Naive thymus-derived CD8-positive, alpha-beta T cell (primary cell): ENCODE data around the gene DPF3. TPM values are rescaled to one million over a fixed set of nuclear protein-coding genes. Genes with fewer than 3 reads are reported as not detected.

Experiments
- ATAC-seq, 2 donors: fragments of 150-1000 bp; cut with Tn5 transposase in 1 of 2; sonication (Bioruptor Pico), chemical (Tn5 transposase) in 1 of 2; 1 replicate in 1 of 2; 2 replicates in 1 of 2; pipeline ENCODE4 v1.10.0; 2021; ENCODE audit warnings: mild to moderate bottlenecking in 2 of 2, moderate library complexity in 2 of 2
- POLR2A ChIA-PET: fragments of 350-600 bp; sonication (Branson Sonifier 250); formaldehyde crosslinking; loops from one replicate; lab custom pipeline; 2021; ENCODE audit warnings: antibody characterized with exemption; lab: Charles Lee
- DNase-seq, 10 donors: peaks; one replicate each; pipeline versions ENCODE4 v3.0.0 to v3.0.0-alpha.2; 2020 to 2022
- H3K27ac Mint-ChIP-seq, 10 donors: one replicate each; pipeline ENCODE4 v1.8.0; 2020 to 2022; ENCODE audit warnings: mild to moderate bottlenecking in 10 of 10, mixed read lengths in 10 of 10, moderate library complexity in 4 of 10, inconsistent platforms in 1 of 10
- H3K27me3 Mint-ChIP-seq, 5 donors: one replicate each; pipeline ENCODE4 v1.8.0; 2021 to 2022; ENCODE audit warnings: mixed read lengths in 5 of 5
- H3K36me3 Mint-ChIP-seq, 3 donors: one replicate each; pipeline ENCODE4 v1.8.0; 2020 to 2022; ENCODE audit warnings: mixed read lengths in 3 of 3, mild to moderate bottlenecking in 2 of 3, inconsistent platforms in 1 of 3
- H3K4me1 Mint-ChIP-seq, 4 donors: one replicate each; pipeline ENCODE4 v1.8.0; 2021 to 2022; ENCODE audit warnings: mixed read lengths in 4 of 4
- H3K4me3 Mint-ChIP-seq, 10 donors: one replicate each; pipeline ENCODE4 v1.8.0; 2020 to 2022; ENCODE audit warnings: mild to moderate bottlenecking in 10 of 10, mixed read lengths in 10 of 10, moderate library complexity in 6 of 10, inconsistent platforms in 1 of 10
- H3K9me3 Mint-ChIP-seq, 9 donors: one replicate each; pipeline ENCODE4 v1.8.0; 2020 to 2022; ENCODE audit warnings: mixed read lengths in 9 of 9, mild to moderate bottlenecking in 3 of 9, inconsistent platforms in 1 of 9, moderate library complexity in 1 of 9
- polyA plus RNA-seq, 3 donors: library from polyadenylated mRNA; unstranded; fragments of 300-500 nt; fragmentation: Illumina TruSeq; gene quantifications; one replicate each; pipeline ENCODE4 v1.2.3, GENCODE V29; 2021
- total RNA-seq, 8 experiments: library from RNA in 2 of 8; stranded (reverse) in 2 of 8; gene quantifications; one replicate each; pipeline ENCODE4 v1.2.3 and lab custom pipeline; 2021 to 2026

DPF3 gene
- total and polyA plus RNA-seq, 5 experiments from 2014 or later: 0.35 to 0.58 (median 0.52) TPM

DNA sequence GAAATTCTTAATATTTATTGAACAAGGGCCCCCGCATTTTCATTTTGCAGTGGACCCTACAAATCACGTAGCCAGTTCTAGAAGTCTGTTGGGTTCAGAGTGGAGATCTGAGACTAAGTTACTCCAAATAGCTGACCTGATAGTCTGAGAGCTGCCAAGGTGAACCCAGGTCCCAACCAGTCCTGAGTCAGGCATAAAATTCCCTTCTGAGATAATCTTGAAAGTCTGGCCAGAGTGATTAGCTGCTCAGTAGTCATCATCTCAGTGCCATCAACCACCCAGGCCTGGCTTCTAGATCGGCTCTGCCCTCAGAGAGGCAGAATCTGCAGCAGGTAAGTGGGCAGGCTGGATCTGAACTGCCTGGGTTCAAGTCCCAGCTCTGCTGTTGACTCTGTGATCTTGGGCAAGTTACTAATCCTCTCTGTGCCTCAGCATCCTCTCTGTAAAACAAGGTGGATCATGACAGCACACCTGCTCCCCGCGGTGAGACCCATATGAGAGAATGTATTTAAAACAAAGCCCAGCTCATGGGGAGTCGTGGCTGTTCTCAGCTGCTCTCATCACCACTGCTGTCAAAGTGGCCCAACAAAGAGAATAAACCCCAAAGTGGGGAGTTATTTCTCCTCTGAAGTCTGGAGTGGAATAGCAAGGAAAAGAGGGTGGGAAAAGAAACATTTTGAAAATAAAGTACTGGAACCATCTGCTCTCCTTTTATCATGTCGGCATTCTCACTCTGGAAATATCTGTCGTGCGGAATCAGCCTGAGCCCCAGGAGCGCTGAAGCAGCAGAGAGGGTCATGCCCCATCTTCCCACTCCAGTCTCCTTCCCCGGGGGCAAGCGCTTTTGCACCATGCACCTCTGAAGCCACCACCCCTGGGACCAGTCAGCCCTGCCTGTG lies 193.3 kb downstream of the DPF3 start:
- no peaks in the 10 kb centered on the region for H3K27me3 Mint-ChIP-seq
- POLR2A ChIA-PET: no interaction called here

DNA sequence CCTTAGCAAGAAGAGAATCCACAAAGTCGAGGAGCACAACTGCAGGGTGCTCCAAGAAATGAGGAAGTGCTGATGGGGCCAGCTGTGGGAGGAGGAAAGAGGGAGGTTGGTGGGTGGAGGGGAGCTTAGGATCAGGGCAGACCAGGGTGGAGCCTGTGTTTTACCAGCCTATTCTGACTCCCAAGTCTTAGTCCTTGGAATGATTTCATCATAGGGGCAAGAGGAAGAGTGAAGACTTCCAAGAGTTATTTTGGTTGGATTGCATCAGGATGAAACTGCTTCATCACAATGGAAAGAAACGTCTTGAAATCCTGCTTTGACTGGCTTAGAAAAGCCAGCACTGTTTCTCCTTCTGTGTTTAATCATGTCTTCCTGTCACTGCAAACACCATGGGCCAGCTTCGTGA lies 194.0 kb downstream of the DPF3 start:
- Mint-ChIP-seq H3K27ac (peak overlapping the region in 1 of 10 donors; percentile 54), H3K4me3 (no peak overlapping the region), H3K4me1 (peaks cover 0 to 12% (median 3%) of the 10 kb centered on the region in 4 donors), H3K9me3 (no peaks in the 10 kb centered on the region), H3K36me3 (no peaks in the 10 kb centered on the region), H3K27me3 (no peaks in the 10 kb centered on the region)
- ATAC-seq: no peak
- no peak for DNase-seq
- POLR2A ChIA-PET: no interaction called here

More for the DNA sequence above, 193.3 kb downstream of the DPF3 start:
- ATAC-seq (no peak), DNase-seq (no peak)
- Mint-ChIP-seq H3K4me1 (peaks cover 0 to 12% (median 3%) of the 10 kb centered on the region in 4 donors), H3K9me3 (no peaks in the 10 kb centered on the region), H3K27ac (no peak overlapping the region), H3K4me3 (no peak overlapping the region), H3K36me3 (no peaks in the 10 kb centered on the region)

DNA sequence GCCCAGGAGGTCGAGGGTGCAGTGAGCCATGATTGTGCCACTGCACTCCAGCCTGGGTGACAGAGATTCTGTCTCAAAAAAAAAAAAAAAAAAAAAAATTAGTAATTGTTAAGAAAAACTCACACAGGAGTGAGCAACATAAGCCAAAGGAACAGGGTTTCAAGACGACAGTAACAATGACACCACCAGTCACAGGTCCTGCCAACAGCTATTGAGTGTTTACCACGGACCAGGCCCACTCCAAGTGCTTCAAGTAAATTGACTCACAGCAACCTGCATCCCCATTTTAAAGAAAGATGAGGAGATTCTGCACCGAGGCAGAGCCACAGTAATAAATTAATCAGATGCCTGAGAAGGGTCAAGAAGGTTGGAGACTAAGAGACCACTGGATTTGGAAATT lies 194.5 kb downstream of the DPF3 start:
- Mint-ChIP-seq H3K27me3 (no peaks in the 10 kb centered on the region), H3K27ac (no peak overlapping the region), H3K36me3 (no peaks in the 10 kb centered on the region), H3K9me3 (no peaks in the 10 kb centered on the region), H3K4me1 (peaks cover 0 to 12% (median 1%) of the 10 kb centered on the region in 4 donors), H3K4me3 (no peak overlapping the region)
- POLR2A ChIA-PET: no interaction called here
- ATAC-seq (no peak), DNase-seq (no peak)

DNA sequence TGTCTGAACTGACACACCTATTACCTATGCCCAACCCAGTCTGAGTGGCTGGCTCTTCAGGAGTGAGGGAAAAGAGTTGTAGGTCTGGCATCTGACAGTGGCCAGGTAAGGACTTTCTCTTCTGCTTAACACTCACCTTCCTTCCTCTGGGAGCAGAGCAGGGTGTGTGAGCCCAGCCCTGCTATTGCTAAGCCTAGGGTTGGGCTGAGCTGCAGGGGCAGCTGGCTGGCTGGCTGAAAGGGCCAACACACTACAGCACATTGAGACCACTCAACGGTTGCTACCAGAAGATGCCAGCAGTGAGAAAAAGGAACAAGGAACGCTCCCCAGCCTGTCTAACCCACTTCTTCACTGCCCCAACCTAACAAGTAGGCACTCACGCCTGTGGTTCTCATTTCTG lies 201.2 kb downstream of the DPF3 start:
- H3K36me3 Mint-ChIP-seq: peaks cover 4 to 7% (median 4%) of the 10 kb centered on the region in 3 donors
- no peaks in the 10 kb centered on the region for H3K27me3 Mint-ChIP-seq
- DNase-seq: no peak
- H3K4me3 Mint-ChIP-seq: no peak overlapping the region
- POLR2A ChIA-PET: no interaction called here
- peaks cover 0 to 2% (median 0%) of the 10 kb centered on the region in 9 donors for H3K9me3 Mint-ChIP-seq
- H3K4me1 Mint-ChIP-seq: peaks cover 0 to 2% (median 0%) of the 10 kb centered on the region in 4 donors
- ATAC-seq: no peak
- H3K27ac Mint-ChIP-seq: no peak overlapping the region

DNA sequence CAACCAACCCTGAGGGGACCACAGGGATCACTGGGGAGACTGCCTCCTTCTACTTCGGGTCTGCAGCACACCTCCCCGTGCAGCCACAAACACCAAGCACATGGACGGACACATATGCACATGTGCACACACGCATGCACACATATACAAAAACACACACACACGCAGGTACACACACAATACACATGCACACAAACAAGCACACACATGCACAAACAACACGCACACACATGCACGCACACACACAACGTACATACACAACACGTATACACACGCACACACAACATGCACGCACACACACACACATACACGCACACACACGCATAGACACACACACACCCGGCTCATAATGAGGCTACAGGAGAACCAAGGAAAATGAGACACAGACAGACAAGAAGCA lies 203.6 kb downstream of the DPF3 start:
- DNase-seq (no peak), ATAC-seq (no peak)
- Mint-ChIP-seq H3K27me3 (no peaks in the 10 kb centered on the region), H3K27ac (no peak overlapping the region), H3K36me3 (peaks cover 4 to 7% (median 6%) of the 10 kb centered on the region in 3 donors), H3K4me3 (no peak overlapping the region), H3K4me1 (peaks cover 0 to 2% (median 0%) of the 10 kb centered on the region in 4 donors), H3K9me3 (peaks cover 0 to 2% (median 0%) of the 10 kb centered on the region in 9 donors)
- POLR2A ChIA-PET: no interaction called here

DNA sequence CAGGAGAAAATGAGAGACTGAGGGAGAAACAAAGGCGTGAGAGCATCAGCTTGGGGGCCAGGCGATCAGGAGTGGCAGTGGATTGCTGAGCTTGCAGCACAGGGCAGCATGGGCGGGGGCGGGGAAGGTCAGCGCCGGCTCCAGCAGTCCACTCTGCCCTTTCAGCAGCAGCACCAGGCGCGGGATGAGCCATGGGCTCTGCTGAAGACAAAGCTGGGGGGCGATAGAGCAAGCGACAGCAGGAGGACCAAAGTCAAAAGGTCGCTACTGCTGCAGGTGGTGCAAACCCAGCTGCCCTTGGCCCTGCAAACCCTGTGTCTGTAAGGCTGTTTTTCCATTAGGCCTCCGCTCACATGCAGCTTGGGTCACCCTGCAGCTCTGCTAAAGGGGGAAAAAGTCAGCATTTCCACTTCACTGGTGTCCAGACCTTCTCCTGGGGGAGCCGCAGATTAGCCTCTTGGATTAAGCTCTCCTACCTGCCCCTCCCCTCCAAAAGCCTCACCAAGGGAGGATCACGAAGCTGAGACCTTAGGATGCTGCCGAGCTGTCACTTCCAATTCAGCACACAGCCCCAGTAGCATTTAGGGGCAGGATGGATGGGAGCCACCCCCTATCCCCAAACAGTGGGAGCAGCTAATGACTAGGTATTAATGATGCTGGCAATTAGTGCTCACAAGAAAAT lies 204.8 kb downstream of the DPF3 start:
- no peaks in the 10 kb centered on the region for H3K27me3 Mint-ChIP-seq
- peak overlapping the region in 1 of 10 donors; percentile 57 for H3K27ac Mint-ChIP-seq
- peaks cover 0 to 10% (median 2%) of the 10 kb centered on the region in 9 donors for H3K9me3 Mint-ChIP-seq
- DNase-seq: no peak
- H3K36me3 Mint-ChIP-seq: peaks cover 4 to 14% (median 7%) of the 10 kb centered on the region in 3 donors
- H3K4me3 Mint-ChIP-seq: no peak overlapping the region
- peaks cover 0 to 2% (median 0%) of the 10 kb centered on the region in 4 donors for H3K4me1 Mint-ChIP-seq
- ATAC-seq: no peak
- POLR2A ChIA-PET: no interaction called here

DNA sequence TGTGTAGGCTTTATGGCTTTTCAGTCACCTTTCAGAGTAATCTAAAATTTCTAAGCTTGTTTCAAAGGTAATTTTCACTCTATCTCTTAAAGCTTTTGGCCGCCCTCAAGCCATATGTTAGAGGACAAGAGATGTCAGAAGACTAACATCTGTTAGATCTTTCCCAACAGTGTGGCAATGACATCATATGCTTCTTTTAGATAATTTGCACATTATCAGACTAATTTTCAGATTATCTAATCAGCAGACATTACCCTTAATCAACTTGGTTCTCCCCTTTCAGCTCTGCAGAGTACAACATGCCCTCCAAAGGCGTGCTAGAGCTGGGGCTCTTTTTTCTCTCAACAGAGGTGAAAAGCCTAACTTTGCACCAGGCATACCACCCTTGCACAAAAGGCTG lies 207.1 kb downstream of the DPF3 start:
- H3K27me3 Mint-ChIP-seq: no peaks in the 10 kb centered on the region
- no peaks in the 10 kb centered on the region for H3K4me1 Mint-ChIP-seq
- H3K9me3 Mint-ChIP-seq: peaks cover 0 to 12% (median 2%) of the 10 kb centered on the region in 9 donors
- POLR2A ChIA-PET: no interaction called here
- H3K4me3 Mint-ChIP-seq: no peak overlapping the region
- DNase-seq: no peak
- H3K36me3 Mint-ChIP-seq: peaks cover 4 to 10% (median 4%) of the 10 kb centered on the region in 3 donors
- no peak for ATAC-seq
- H3K27ac Mint-ChIP-seq: no peak overlapping the region

DNA sequence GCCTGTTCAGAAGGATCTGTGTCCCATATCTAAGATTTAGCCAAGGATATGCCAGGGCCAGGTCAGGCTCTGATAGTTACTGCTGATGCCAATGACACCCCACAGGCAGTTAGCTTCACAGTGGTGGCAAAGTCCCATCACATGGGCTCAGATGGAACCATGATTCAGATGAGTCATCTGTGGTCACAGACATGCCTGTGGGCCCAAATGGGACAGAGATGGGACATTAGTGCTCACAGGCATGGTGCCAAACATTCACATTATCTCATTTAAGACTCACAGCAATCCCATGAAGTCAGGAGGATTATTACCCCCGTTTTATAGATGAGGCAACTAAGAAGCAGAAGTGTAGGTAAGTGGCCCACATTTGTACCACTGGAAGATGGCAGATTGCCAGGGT lies 207.8 kb downstream of the DPF3 start:
- Mint-ChIP-seq H3K36me3 (peaks cover 0 to 10% (median 0%) of the 10 kb centered on the region in 3 donors), H3K4me1 (no peaks in the 10 kb centered on the region), H3K27ac (no peak overlapping the region), H3K4me3 (no peak overlapping the region), H3K27me3 (no peaks in the 10 kb centered on the region), H3K9me3 (peaks cover 0 to 12% (median 0%) of the 10 kb centered on the region in 9 donors)
- no peak for DNase-seq
- POLR2A ChIA-PET: no interaction called here
- no peak for ATAC-seq

DNA sequence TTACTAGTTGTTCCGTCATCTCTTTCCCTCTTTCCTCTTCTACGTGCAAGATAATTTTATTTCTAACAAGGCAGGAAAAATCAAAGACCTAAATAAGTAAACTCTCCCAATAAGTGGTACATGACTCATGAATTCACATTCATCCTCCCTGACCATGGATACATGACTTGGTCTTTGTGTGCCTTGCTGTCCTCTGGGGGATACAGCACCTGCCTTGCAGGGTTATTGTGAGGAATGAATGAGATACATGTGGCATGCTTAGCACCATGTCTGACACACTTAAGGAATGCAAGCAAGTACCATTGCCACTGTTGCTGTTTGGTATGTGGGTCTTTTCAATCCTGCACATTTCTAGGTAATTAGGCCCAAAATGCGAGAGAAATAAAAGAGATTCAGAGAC lies 208.4 kb downstream of the DPF3 start:
- Mint-ChIP-seq H3K27me3 (peaks cover 0 to under 1% (median 0%) of the 10 kb centered on the region in 5 donors), H3K9me3 (peaks cover 0 to 12% (median 0%) of the 10 kb centered on the region in 9 donors), H3K36me3 (peaks cover 0 to 10% (median 0%) of the 10 kb centered on the region in 3 donors), H3K27ac (no peak overlapping the region), H3K4me3 (no peak overlapping the region), H3K4me1 (no peaks in the 10 kb centered on the region)
- no peak for DNase-seq
- POLR2A ChIA-PET: no interaction called here
- ATAC-seq: no peak

DNA sequence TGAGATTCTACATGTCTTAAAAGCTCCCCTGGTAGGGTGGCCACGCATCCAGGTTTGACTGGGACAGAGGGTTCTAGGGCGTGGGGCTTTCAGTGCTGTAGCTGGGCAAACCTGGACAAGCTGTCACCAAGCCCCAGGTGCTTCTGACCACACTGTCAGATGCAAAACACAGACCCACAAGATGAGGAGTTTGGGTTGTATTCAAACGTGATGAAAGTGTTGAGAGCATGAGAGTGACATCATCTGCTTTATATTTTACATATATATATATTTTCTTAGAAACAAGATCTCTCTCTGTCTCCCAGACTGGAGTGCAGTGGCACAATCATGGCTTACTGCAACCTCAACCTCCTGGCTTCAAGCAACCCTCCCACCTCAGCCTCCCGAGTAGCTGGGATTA lies 210.1 kb downstream of the DPF3 start:
- H3K4me3 Mint-ChIP-seq: no peak overlapping the region

DNA sequence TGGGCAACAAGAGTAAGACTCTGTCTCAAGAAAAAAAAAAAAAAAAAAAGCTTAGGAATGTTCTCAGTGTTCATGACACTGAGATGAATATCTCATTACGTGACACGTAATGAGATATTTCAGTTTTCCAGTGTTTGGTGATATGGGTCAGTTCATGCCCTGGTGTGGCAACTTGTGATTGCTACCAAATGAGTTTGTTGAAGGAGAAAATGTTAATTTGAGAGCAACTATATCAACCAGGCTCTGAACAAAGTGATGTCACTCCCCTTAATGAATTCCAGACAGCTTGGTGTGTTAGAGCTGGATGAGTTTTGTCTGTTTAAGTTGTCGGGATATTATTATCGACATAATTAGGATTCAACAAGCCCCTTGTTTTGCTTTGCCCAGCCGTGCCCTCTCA lies 211.7 kb downstream of the DPF3 start:
- Mint-ChIP-seq H3K27me3 (peaks cover 0 to 1% (median 0%) of the 10 kb centered on the region in 5 donors), H3K27ac (no peak overlapping the region), H3K4me1 (peaks cover 0 to 6% (median 0%) of the 10 kb centered on the region in 4 donors), H3K4me3 (no peak overlapping the region), H3K9me3 (peaks cover 0 to 12% (median 0%) of the 10 kb centered on the region in 9 donors), H3K36me3 (peaks cover 0 to 10% (median 0%) of the 10 kb centered on the region in 3 donors)
- ATAC-seq (no peak), DNase-seq (no peak)
- POLR2A ChIA-PET: no interaction called here

More for the DNA sequence above, 210.1 kb downstream of the DPF3 start:
- H3K27me3 Mint-ChIP-seq: peaks cover 0 to 1% (median 0%) of the 10 kb centered on the region in 5 donors
- no peak overlapping the region for H3K27ac Mint-ChIP-seq
- H3K4me1 Mint-ChIP-seq: no peaks in the 10 kb centered on the region
- ATAC-seq (no peak), DNase-seq (no peak)
- POLR2A ChIA-PET: no interaction called here
- H3K36me3 Mint-ChIP-seq: peaks cover 0 to 10% (median 0%) of the 10 kb centered on the region in 3 donors
- H3K9me3 Mint-ChIP-seq: peaks cover 0 to 12% (median 0%) of the 10 kb centered on the region in 9 donors

DNA sequence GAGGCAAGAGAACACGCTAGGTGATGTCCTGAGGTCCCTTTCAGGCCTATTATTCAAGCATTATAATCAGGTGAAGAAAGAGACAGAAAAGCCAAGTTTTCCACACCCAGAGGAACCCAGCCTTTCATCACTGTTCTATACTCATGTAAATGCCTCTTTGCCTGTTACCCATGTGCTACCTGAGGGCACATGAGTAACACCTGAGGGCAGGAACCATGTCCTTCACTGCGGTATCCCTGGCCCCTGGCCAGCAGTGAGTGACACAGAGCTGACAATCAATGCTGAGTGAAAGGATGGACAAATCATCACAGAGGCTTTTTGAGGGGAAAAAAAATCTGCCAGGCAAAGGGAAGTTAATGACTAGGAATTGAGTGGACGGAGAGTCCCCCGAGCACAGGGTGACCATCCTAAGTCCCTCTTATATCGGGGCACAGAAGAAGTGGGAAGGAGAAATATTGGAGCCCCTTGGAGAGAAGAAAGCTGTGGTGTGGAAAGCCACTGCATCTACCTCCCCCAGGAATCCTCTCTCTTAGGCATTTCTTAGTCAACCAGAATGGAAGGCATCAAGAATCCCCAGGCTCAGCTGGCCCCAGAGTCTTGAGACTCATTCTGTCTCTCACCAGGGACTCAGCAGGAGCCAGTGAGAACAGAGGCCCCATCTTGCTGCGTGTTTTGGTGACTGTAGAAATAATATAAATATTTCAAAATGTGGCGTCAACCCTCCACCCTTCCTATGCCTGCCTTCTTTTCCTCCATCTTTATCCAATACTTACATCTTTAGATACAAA lies 212.9 kb downstream of the DPF3 start:
- Mint-ChIP-seq H3K27ac (no peak overlapping the region), H3K27me3 (peaks cover 0 to 1% (median 0%) of the 10 kb centered on the region in 5 donors), H3K36me3 (peaks cover 0 to 10% (median 0%) of the 10 kb centered on the region in 3 donors), H3K4me3 (no peak overlapping the region), H3K9me3 (peaks cover 0 to 16% (median 2%) of the 10 kb centered on the region in 9 donors), H3K4me1 (peaks cover 0 to 6% (median 0%) of the 10 kb centered on the region in 4 donors)
- no peak for DNase-seq
- POLR2A ChIA-PET: no interaction called here
- no peak for ATAC-seq
